Activated CD4-positive, alpha-beta T cell treated with anti-CD3 and anti-CD28 coated beads, Interleukin-2, amount 10 ng/mL, durations not matched to agents 24 days and 14 days (primary cell): ENCODE measurements around the gene S100G. TPM values are rescaled to one million over a fixed set of nuclear protein-coding genes. Genes with fewer than 3 reads are reported as not detected.
"Not testable (repeated sequence)": the region's sequence is repeated elsewhere in the genome, so short reads cannot be mapped to it uniquely, and the experiment has no call there.

ENCODE experiments used
- DNase-seq: peaks from one replicate; pipeline ENCODE4 v3.0.0; 2022
- H3K27ac Mint-ChIP-seq: one replicate; pipeline ENCODE4 v1.8.0; 2022; ENCODE audit warnings: mild to moderate bottlenecking, mixed read lengths
- H3K27me3 Mint-ChIP-seq: one replicate; pipeline ENCODE4 v1.8.0; 2022; ENCODE audit warnings: mixed read lengths
- H3K36me3 Mint-ChIP-seq: one replicate; pipeline ENCODE4 v1.8.0; 2022; ENCODE audit warnings: low read depth, mild to moderate bottlenecking, mixed read lengths
- H3K4me1 Mint-ChIP-seq: one replicate; pipeline ENCODE4 v1.8.0; 2021; ENCODE audit warnings: mixed read lengths
- H3K4me3 Mint-ChIP-seq: one replicate; pipeline ENCODE4 v1.8.0; 2022; ENCODE audit warnings: mild to moderate bottlenecking, moderate library complexity, mixed read lengths
- H3K9me3 Mint-ChIP-seq: one replicate; pipeline ENCODE4 v1.8.0; 2021; ENCODE audit warnings: mixed read lengths
- intact Hi-C: fragments of 100-400 bp; cut with micrococcal nuclease; formaldehyde crosslinking; loops from one replicate; pipeline ENCODE4 v1.15.1; 2023
- total RNA-seq: library from RNA; stranded (reverse); gene quantifications from 2 replicates; pipeline ENCODE4 v1.2.3, GENCODE V29; 2022

S100G gene, protein sequence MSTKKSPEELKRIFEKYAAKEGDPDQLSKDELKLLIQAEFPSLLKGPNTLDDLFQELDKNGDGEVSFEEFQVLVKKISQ
- total RNA-seq = not detected in 2 replicates

DNA sequence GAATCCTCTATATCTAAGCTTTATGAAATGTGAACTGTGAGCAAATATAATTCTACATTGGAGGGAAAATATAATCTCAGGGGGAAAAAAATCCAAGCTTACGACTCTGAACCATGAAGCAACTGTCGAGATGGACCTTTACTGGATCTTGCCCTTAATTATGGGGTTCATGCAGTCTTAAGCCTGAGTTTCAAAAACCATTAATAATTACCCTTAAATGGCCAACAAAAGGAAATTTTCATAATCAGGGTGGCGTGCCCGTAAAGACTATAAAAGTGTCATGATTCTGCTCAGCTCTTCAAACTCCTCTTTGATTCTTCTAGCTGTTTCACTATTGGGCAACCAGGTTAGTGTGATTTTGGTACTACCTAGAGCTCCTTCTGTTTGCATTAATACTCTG is at the start of gene S100G:
TSS of gene S100G (plus strand) at position 301 of the 400 bp plus-strand sequence. CDS start 849 bp downstream, outside the sequence.
- Mint-ChIP-seq H3K4me3 (no peak within 1 kb of the TSS), H3K4me1 (peaks cover 2% of the 10 kb centered on the region), H3K36me3 (no peaks in the 10 kb centered on the region), H3K27me3 (no peaks in the 10 kb centered on the region), H3K9me3 (no peaks in the 10 kb centered on the region), H3K27ac (no peak within 1 kb of the TSS)
- intact Hi-C loops = no loop called here
- DNase-seq = no peak

DNA sequence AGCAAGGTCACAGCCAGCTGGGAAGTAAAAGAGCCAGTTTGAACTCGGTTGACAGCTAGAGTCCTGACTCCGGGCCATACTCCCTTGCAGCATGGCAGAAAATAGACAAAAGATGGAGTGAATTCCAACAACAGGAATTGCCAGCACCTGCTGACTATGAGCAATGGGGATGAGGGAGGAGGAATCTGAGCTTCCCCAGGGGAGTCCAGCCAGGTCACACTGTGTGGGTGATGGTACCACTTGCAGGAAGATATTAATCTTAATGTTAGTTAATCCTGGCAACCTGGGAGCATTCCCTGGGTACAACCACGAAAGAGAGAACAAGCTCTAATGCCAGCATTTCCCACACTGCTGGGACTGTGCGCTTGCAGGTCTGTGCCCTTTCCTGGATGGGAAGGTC is 48.1 kb upstream of the S100G start:
- no peak overlapping the region for H3K27ac Mint-ChIP-seq
- no peak for DNase-seq
- no peak overlapping the region for H3K4me3 Mint-ChIP-seq

DNA sequence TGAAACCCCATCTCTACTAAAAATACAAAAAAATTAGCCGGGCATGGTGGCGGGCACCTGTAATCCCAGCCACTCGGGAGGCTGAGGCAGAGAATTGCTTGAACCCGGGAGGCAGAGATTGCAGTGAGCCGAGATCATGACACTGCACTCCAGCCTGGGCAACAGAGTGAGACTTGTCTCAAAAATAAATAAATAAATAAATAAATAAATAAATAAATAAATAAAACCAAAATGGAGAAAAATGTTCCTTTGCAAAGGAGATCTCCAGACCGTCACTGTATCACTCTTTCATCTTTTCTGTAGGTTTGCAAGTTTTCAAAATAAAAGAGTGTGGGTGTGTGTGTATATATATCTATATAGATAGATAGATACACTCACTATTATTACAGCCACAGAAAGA is 46.7 kb upstream of the S100G start:
- not testable (repeated sequence) for H3K4me3 Mint-ChIP-seq, DNase-seq, H3K9me3 Mint-ChIP-seq, H3K27me3 Mint-ChIP-seq, H3K36me3 Mint-ChIP-seq, H3K27ac Mint-ChIP-seq
- peaks cover 14% of the 10 kb centered on the region for H3K4me1 Mint-ChIP-seq
- intact Hi-C loops = loop anchor here (5.0 kb wide), 1 partner anchor 121 kb away; no protein-coding TSS in a partner anchor

More for the DNA sequence above, 48.1 kb upstream of the S100G start:
- no peaks in the 10 kb centered on the region for H3K27me3 Mint-ChIP-seq
- no peaks in the 10 kb centered on the region for H3K9me3 Mint-ChIP-seq
- no peaks in the 10 kb centered on the region for H3K36me3 Mint-ChIP-seq
- intact Hi-C loops = loop anchor here (5.0 kb wide), 1 partner anchor 120 kb away; no protein-coding TSS in a partner anchor
- H3K4me1 Mint-ChIP-seq = peaks cover 14% of the 10 kb centered on the region

DNA sequence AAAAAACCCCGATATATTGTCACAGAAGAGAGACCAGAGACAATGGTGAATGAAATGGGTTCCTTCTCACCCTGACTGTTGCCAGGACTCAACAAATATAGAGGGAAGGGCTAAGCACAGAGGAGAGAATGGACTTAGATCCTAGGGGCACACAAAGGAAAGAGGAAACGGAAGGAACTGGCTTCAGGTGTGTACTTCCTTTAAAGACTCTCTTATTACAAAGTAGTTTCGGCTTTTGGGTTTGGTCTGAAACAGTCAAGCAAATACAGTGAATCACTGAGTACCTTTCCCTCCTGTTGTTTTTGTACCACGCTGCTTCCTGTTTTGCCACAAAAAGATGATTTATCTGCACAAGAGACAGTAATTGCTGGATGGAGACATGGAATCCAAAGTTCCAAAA is 46.1 kb upstream of the S100G start:
- peak; percentile 57 for DNase-seq
- H3K27me3 Mint-ChIP-seq = no peaks in the 10 kb centered on the region
- intact Hi-C loops = loop anchor here (5.0 kb wide), 1 partner anchor 122 kb away; no protein-coding TSS in a partner anchor

DNA sequence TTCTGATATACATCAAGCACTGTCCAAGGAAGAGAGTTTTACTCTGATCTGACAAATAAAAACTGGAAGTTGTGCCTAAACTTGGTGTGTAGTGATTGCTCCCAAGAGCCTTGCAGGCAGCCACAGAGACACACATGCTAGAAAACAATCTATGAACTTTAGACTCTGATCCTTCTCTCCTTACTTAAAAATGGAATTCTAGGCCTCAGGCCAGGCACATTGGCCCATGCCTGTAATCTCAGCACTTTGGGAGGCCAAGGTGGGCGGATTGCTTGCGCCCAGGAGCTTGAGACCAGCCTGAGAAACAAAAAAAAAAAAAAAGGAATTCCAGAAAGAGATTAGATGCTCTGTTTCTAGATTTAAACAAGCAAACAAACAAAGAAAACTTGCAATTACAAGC is 45.6 kb upstream of the S100G start:
- no peaks in the 10 kb centered on the region for H3K27me3 Mint-ChIP-seq
- intact Hi-C loops = loop anchor here (5.0 kb wide), 1 partner anchor 122 kb away; no protein-coding TSS in a partner anchor

More for the DNA sequence above, 46.1 kb upstream of the S100G start:
- Mint-ChIP-seq H3K27ac (peak overlapping the region; percentile 71), H3K4me1 (peaks cover 14% of the 10 kb centered on the region), H3K4me3 (peak overlapping the region; percentile 36), H3K9me3 (no peaks in the 10 kb centered on the region), H3K36me3 (no peaks in the 10 kb centered on the region)

DNA sequence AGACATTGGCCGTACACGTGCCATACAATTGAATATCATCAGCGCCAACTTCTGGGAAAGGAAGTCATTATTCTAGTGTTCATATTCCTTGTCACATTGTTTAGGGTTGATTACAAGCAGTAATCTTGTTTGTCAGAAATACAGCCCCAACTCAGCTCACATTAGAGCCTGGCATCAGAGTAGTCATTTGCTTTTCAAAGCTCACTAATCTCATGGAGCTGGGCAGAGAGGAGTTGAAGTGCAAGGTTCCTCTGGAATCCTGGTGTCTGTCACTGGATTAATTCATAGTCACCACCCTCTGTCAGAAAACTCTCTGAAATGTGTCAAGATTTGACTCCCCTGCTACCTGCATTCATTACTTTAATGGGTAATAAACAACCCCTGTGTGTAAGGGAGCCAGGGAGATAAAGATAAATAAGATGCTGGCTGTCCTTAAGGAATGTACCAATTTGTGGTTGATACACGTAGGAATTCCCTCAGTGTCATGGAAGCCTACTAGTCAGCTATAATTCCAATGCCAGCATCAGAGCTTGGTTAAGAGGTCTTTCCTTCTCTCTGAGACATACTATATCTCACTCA is 43.7 kb upstream of the S100G start:
- Mint-ChIP-seq H3K36me3 (peaks cover 2% of the 10 kb centered on the region), H3K9me3 (peaks cover 3% of the 10 kb centered on the region), H3K4me1 (peaks cover 14% of the 10 kb centered on the region), H3K4me3 (no peak overlapping the region), H3K27me3 (no peaks in the 10 kb centered on the region), H3K27ac (no peak overlapping the region)
- intact Hi-C loops = no loop called here
- no peak for DNase-seq

More for the DNA sequence above, 45.6 kb upstream of the S100G start:
- H3K27ac Mint-ChIP-seq = peak overlapping the region; percentile 71
- peak overlapping the region; percentile 36 for H3K4me3 Mint-ChIP-seq
- H3K4me1 Mint-ChIP-seq = peaks cover 14% of the 10 kb centered on the region
- no peak for DNase-seq
- H3K9me3 Mint-ChIP-seq = no peaks in the 10 kb centered on the region
- no peaks in the 10 kb centered on the region for H3K36me3 Mint-ChIP-seq

DNA sequence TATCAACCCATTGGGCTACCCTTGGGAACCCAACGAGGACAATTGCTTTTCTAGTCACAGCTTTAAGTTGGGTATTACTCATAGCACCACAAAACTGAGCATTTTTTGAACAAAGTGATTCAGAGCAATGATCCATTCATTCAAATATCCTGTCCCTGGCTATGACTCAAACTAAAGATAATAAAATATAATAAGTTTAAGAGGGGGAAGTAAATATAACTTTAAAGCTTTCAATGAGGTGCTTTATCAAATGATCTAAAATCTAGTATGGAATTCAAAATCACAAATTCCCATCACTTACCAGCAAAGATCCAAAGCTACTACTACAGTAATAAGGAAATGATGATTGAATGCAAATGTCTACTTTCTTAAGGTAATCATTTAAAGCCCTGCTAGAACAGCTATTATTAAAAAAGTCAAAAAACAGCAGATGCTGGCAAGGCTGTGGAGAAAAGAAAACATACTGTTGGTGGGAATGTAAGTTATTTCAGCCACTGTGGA is 39.8 kb upstream of the S100G start:
- peaks cover 3% of the 10 kb centered on the region for H3K9me3 Mint-ChIP-seq
- H3K27ac Mint-ChIP-seq = no peak overlapping the region
- H3K27me3 Mint-ChIP-seq = no peaks in the 10 kb centered on the region

DNA sequence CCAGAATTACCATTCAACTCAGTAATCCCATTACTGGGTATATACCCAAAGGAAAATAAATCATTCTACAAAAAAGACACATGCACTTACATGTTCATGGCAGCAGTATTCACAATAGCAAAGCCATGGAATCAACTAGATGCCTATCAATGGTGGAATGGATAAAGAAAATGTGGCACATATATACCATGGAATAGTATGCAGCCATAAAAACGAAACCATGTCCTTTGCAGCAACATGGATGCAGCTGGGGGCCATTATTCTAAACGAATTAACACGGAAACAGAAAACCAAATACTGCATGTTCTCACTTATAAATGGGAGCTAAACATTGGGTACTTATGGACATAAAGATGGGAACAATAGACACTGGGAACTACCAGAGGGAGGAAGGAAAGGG is 39.3 kb upstream of the S100G start:
- H3K27me3 Mint-ChIP-seq, H3K4me1 Mint-ChIP-seq, DNase-seq, H3K36me3 Mint-ChIP-seq, H3K27ac Mint-ChIP-seq, intact Hi-C loops, H3K4me3 Mint-ChIP-seq, H3K9me3 Mint-ChIP-seq: not testable (repeated sequence)

More for the DNA sequence above, 39.8 kb upstream of the S100G start:
- DNase-seq = no peak
- Mint-ChIP-seq H3K36me3 (peaks cover 8% of the 10 kb centered on the region), H3K4me3 (no peak overlapping the region), H3K4me1 (no peaks in the 10 kb centered on the region)
- intact Hi-C loops = no loop called here

DNA sequence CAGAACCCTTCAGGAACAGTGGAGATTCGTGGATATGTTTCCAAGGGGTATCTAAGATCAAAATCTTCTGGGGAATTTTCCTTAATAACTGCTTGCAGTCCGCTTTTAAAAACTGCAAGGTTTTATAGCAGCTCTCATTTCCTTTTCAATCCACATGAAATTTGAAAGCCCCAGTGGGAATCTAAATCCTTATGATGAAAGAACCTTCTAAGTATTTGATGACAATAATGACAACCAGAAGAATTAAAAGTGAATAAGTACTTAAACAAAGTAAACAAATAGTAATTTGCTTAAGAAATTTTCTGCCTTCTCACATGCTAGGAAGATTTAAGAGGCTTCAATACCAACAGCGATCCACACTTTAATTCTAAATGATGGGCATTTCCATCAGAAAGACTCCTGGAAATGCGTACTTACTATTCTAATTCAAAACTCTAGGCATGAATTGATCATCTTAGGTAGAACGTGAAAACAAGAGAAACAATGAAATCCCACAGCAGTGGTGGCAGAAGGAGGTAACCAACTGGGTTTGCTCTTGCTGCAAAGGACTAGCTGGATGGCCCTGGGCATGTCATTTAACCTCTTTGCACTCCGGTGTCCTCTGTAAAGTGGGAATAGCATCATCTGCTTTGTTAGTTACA is 37.6 kb upstream of the S100G start:
- peaks cover 8% of the 10 kb centered on the region for H3K36me3 Mint-ChIP-seq
- peaks cover 3% of the 10 kb centered on the region for H3K9me3 Mint-ChIP-seq
- no peaks in the 10 kb centered on the region for H3K4me1 Mint-ChIP-seq
- no peak for DNase-seq
- no peaks in the 10 kb centered on the region for H3K27me3 Mint-ChIP-seq
- H3K4me3 Mint-ChIP-seq = no peak overlapping the region
- intact Hi-C loops = no loop called here
- H3K27ac Mint-ChIP-seq = no peak overlapping the region

DNA sequence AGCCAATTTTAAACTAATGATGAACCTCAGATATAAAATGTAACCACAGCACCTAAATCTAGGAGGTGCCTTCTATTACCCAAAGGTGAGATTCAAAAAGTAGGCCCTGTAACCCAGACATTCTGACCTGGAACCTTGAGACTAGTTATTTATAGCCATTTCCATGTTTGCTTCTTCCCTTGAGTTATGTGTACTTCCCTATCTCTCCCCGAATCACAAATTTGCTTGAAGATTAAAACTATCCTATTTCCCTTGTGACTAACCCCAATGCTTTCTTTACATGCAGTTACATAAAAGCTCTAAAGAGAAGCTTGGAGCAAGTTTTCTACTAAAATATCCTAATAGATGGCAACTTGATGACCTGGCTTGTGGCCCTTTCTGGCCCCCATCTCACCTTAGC is 32.6 kb upstream of the S100G start:
- Mint-ChIP-seq H3K36me3 (peaks cover 11% of the 10 kb centered on the region), H3K9me3 (peaks cover 3% of the 10 kb centered on the region), H3K27me3 (no peaks in the 10 kb centered on the region), H3K27ac (no peak overlapping the region), H3K4me1 (no peaks in the 10 kb centered on the region), H3K4me3 (no peak overlapping the region)
- intact Hi-C loops = no loop called here
- DNase-seq = no peak

DNA sequence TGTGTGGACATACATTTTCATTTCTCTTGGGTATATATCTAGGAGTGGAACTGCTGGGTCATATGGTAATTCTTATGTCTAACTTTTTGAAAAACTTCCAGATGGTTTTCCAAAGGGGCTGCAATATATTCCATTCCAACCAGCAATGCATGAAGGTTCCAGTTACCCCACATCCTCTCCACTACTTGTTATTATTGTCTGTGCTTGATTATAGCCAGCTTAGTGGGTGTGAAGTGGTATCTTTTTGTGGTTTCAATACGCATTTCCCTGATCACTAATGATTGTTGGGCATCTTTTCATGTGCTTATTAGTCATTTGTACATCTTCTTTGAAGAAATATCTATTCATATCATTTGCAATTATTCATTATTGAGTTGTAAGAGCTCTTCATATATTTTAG is 31.5 kb upstream of the S100G start:
- H3K27ac Mint-ChIP-seq = no peak overlapping the region
- DNase-seq = no peak
- no peak overlapping the region for H3K4me3 Mint-ChIP-seq
- H3K27me3 Mint-ChIP-seq = no peaks in the 10 kb centered on the region
- H3K36me3 Mint-ChIP-seq = peaks cover 8% of the 10 kb centered on the region
- intact Hi-C loops = no loop called here
- peaks cover 3% of the 10 kb centered on the region for H3K9me3 Mint-ChIP-seq
- no peaks in the 10 kb centered on the region for H3K4me1 Mint-ChIP-seq

DNA sequence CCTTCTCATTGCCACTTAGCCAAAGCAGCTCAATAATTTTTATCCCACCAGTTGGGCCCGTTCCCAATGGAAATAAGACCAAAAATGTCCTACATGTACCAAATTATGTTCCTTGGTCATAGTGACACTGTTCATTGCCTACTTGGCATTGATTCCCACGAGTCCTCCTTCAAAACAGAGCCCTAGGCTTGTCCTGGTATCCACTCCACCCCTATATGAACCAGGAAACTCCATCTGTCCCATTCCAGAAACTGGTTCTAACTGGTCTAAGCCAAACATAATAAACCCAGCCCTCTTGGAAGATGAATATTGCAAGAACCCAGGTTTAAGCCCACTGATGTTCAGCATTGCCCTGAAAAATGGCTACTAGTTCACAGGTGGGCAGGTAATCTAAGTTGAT is 30.9 kb upstream of the S100G start:
- DNase-seq = no peak
- intact Hi-C loops = no loop called here
- Mint-ChIP-seq H3K27me3 (no peaks in the 10 kb centered on the region), H3K27ac (no peak overlapping the region), H3K4me1 (no peaks in the 10 kb centered on the region), H3K36me3 (peaks cover 7% of the 10 kb centered on the region), H3K9me3 (peaks cover 3% of the 10 kb centered on the region), H3K4me3 (no peak overlapping the region)

DNA sequence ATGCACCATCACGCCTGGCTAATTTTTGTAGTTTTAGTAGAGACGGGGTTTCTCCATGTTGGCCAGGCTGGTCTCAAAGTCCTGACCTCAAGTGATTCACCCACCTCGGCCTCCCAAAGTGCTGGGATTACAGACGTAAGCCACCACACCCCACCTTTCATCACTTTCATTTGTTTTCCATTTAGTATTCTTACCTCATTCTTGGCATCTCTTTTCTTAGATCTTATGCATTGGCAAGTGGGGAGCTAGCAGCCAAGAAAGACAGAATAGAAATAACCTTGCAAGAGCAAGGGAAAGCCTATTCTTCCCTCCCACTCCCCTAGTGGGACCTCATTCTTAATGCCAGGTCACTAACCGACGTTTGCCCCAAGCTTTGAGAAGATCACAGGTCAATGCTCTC is 21.4 kb upstream of the S100G start:
- H3K27ac Mint-ChIP-seq = not testable (repeated sequence)

DNA sequence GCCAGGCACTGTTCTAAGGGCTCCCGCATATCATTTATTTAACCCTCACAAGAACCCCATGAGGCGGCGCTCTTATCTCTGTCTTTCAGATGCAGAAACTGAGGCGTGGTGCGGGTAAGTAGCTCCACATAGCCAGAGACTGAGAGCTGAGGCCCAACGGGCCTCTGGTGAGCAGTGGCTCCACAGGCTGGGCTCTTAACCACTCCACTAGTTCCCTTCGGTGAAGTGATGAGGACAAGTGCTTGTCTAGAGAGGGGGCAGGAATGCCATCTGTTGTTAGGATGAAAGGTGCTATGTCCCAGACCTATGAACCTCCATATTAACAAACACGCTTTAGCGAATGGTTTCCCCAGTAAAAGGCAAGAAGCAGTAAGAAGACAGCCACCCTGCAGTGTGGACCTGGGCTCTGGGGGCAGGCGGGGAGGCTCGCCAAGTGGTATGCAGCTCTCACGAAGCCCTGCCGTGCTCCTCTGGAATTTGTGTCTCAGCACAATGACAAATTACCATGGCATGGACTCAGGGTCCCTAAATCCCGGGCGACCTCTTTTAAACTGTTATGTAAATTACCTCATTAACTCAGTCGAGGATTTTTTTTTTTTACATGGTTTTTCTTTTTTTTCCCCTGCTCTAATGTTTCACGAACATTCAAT is 20.9 kb upstream of the S100G start:
- no peak for DNase-seq
- Mint-ChIP-seq H3K27me3 (no peaks in the 10 kb centered on the region), H3K36me3 (peaks cover 2% of the 10 kb centered on the region), H3K4me1 (peaks cover 2% of the 10 kb centered on the region), H3K27ac (no peak overlapping the region), H3K4me3 (no peak overlapping the region), H3K9me3 (no peaks in the 10 kb centered on the region)
- intact Hi-C loops = no loop called here

More for the DNA sequence above, 21.4 kb upstream of the S100G start:
- intact Hi-C loops, H3K4me1 Mint-ChIP-seq, H3K9me3 Mint-ChIP-seq, H3K27me3 Mint-ChIP-seq, H3K4me3 Mint-ChIP-seq, DNase-seq, H3K36me3 Mint-ChIP-seq: not testable (repeated sequence)
